ENCODE data around the gene UBA52. TPM values are rescaled to one million over a fixed set of nuclear protein-coding genes. Genes with fewer than 3 reads are reported as not detected.
A peak's percentile ranks its signal among the peaks of the same experiment; 100 is the strongest.

Gene UBA52
- total and polyA plus RNA-seq, 3 experiments from 2014 or later = 1,487 to 1,700 (median 1,684) TPM

DNA sequence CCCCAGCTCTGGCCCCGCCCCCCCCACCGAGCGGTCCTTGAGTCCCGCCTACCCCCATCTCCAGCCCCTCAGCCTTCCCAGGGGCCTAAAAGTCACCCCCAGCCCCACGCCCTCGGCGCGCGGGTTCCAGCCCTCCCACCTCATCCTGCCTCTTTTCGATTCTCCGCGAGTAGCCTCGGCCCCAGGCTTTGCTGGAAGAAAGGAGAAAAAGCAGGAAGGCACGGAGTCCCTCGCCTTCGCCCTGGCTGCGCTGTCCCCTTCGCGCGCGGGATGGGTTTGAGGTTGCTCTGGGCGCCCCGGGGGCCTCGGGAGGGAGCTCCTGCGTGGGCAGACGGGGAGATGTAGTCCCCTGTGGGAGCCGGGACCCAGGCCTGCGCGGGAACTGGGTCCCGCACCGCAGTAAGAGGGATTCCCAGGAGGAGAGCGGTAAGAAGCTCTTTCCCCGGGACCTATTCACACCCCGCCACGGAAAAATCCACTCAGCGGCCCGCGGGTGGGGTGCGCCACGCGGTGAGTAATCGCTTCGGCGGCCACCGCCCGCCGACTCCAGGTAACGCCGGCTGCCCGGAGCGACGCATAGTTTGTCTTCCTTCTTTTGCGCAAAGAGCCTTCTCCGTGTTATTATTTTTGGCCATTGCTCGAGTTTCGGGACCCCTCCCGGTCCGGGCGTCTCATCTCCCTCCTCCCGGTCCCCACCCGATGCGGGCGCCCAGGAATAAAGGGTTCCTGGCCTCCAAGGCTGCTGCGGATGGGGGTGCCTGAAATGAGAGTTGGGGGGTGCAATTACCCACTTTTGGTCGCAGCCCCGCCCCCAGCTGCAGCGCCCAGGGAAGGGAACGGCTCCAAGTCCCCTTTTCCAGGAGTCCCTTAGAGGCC is 35.8 kb downstream of the UBA52 start:
- Histone ChIP-seq H3K9me3 (ENCODE audit: low read length) (no peaks in the 10 kb centered on the region), H3K4me3 (ENCODE audit: low read length) (no peak overlapping the region), H3K36me3 (ENCODE audit: insufficient read depth, low read length) (no peaks in the 10 kb centered on the region), H3K27me3 (ENCODE audit: insufficient read depth, low read length, poor library complexity, severe bottlenecking) (peaks cover 72% of the 10 kb centered on the region), H3K27ac (ENCODE audit: low read depth, low read length) (no peak overlapping the region), H3K4me1 (ENCODE audit: insufficient read depth, low read length) (peaks cover 17% of the 10 kb centered on the region)
- ChIA-PET CTCF (interaction anchor here (1.0 to 1.2 kb wide), 2 partner anchors 15 to 240 kb away, joined by 3 to 4 read pairs; no protein-coding TSS in a partner anchor), POLR2A (interaction anchor here (0.8 kb wide), 1 partner anchor 17 kb away, joined by 3 read pairs; no protein-coding TSS in a partner anchor)
- Mint-ChIP-seq H3K27me3 (peaks cover 52 to 65% of the 10 kb centered on the region in 2 donors), H3K4me1 (peaks cover 16 to 44% (median 20%) of the 10 kb centered on the region in 3 donors), H3K36me3 (peaks cover 0 to 1% (median 0%) of the 10 kb centered on the region in 3 donors), H3K4me3 (peak overlapping the region in 3 of 7 donors; percentile 8 to 35 (median 32)), H3K27ac (no peak overlapping the region), H3K9me3 (no peaks in the 10 kb centered on the region)
- DNase-seq = no peak

DNA sequence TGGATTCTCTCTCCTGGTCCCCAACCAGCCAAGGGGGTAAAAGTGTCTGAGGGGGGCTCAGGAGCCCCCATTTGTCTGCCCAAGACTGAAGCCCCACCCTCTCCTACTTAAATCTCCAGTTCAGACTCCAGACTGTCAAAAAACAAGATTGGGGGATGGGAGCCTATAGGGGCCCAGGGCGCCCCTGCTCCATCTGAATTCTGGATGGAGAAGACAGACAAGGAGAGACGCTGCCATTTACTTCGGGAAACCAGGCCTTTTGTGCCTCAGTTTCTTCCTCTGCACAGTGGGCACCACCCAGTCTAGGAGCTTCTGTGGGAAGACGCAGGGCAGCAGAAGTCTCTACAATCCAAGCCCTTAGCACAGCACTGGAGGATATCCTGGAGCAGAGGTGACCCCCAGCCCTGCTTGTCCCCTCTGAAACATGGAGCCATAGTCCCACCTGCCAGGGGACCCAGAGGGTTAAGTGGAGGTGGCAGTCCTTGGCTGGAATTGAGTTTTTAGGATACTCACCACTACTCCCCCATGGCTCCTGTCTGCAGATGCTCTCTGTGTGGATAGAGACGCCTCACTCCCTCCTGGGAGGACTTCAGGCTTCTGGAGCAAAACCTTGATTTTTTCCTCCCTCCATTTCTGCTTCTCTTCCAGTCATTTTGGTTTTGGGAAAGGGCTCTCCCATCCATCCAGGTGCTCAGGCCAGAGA is 36.6 kb downstream of the UBA52 start:
- Histone ChIP-seq H3K27me3 (ENCODE audit: insufficient read depth, low read length, poor library complexity, severe bottlenecking) (peaks cover 75% of the 10 kb centered on the region), H3K36me3 (ENCODE audit: insufficient read depth, low read length) (no peaks in the 10 kb centered on the region), H3K4me3 (ENCODE audit: low read length) (no peak overlapping the region), H3K4me1 (ENCODE audit: insufficient read depth, low read length) (peaks cover 22% of the 10 kb centered on the region), H3K9me3 (ENCODE audit: low read length) (no peaks in the 10 kb centered on the region), H3K27ac (ENCODE audit: low read depth, low read length) (no peak overlapping the region)
- peaks cover 0 to 1% (median 0%) of the 10 kb centered on the region in 3 donors for H3K36me3 Mint-ChIP-seq
- peaks cover 16 to 44% (median 24%) of the 10 kb centered on the region in 3 donors for H3K4me1 Mint-ChIP-seq
- H3K4me3 Mint-ChIP-seq = peak overlapping the region in 2 of 7 donors; percentile 2 to 40
- peaks cover 56 to 62% of the 10 kb centered on the region in 2 donors for H3K27me3 Mint-ChIP-seq
- DNase-seq = no peak
- no peak overlapping the region for H3K27ac Mint-ChIP-seq
- ChIA-PET POLR2A (no interaction called here), CTCF (interaction anchor here (1.2 kb wide), 1 partner anchor 239 kb away, joined by 4 read pairs; no protein-coding TSS in a partner anchor)
- H3K9me3 Mint-ChIP-seq = no peaks in the 10 kb centered on the region

DNA sequence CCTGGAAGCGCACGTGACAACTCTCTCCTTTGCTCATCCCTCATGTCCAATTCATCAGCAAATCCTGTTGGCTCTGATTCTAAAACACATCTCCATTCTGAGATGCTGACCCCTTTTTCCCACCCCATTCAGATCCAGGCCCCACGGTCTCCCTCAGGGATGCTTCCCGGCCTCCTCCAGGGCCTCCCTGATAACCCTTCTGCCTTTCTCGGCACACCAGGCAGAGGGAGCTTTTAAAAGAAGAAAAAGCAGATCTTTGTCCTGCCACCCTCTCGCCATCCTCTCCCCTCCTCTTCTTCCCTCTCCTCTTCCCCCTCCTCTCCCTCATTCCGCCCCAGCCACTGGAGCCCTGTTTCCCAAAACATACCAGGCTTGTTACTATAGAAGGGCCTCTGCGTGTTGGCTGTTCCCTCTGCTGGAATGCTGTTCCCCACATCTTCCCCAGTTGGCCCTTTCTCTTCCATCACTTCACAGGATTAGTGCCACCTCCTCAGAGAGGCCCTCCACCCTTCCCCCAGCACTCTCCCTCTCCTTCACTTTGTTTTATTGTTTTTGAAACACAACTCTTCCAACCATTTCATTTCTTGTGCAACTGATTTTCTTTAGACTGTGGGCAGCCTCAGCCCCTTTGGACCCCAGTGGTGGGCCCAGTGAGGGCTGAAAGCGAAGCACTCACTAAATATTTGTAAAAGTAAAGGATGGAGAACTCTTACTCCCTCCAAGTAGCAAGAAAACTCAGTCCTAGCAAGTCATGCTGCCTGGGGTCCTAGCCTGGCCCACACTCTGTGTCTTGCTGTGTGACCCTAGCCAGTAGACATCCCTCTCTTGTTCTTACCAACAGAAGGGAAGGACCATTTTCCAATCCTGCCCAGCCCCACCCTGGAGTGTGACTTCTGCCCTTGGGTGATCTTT is 37.4 kb downstream of the UBA52 start:
- H3K4me3 ChIP-seq (ENCODE audit: low read length) = no peak overlapping the region
- H3K27me3 ChIP-seq (ENCODE audit: insufficient read depth, low read length, poor library complexity, severe bottlenecking) = peaks cover 80% of the 10 kb centered on the region
- H3K36me3 ChIP-seq (ENCODE audit: insufficient read depth, low read length) = no peaks in the 10 kb centered on the region
- H3K9me3 ChIP-seq (ENCODE audit: low read length) = no peaks in the 10 kb centered on the region
- Mint-ChIP-seq H3K36me3 (peaks cover 0 to 1% (median 0%) of the 10 kb centered on the region in 3 donors), H3K27ac (no peak overlapping the region), H3K27me3 (peaks cover 60 to 67% of the 10 kb centered on the region in 2 donors), H3K4me3 (peak overlapping the region in 3 of 7 donors; percentile 2 to 40 (median 14)), H3K4me1 (peaks cover 18 to 49% (median 25%) of the 10 kb centered on the region in 3 donors), H3K9me3 (no peaks in the 10 kb centered on the region)
- CTCF ChIA-PET = interaction anchor here (1.0 kb wide), 1 partner anchor 37 kb away, joined by 3 read pairs; the partner anchor contains the start of gene UBA52
- POLR2A ChIA-PET = no interaction called here
- H3K4me1 ChIP-seq (ENCODE audit: insufficient read depth, low read length) = peaks cover 24% of the 10 kb centered on the region
- DNase-seq = no peak
- no peak overlapping the region for H3K27ac ChIP-seq (ENCODE audit: low read depth, low read length)

DNA sequence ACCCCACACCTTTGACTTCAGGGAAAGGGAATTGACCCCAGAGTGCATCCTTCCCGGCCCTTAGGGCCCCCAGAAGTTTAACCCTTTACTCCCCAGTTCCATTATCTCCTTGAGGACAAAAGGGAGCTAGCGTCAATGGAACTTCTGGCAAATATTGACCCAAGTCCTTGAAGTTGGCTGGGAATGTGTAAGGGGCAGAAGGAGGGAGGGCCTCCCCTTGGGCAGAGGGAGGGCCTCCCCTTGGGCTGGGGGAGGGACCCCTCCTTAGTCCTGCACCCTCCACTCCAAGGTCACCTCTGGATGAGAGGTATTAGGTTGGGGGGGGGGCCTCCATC is 38.0 kb downstream of the UBA52 start:
- peaks cover 81% of the 10 kb centered on the region for H3K27me3 ChIP-seq (ENCODE audit: insufficient read depth, low read length, poor library complexity, severe bottlenecking)
- Mint-ChIP-seq H3K4me3 (no peak overlapping the region), H3K27me3 (peaks cover 62 to 69% of the 10 kb centered on the region in 2 donors), H3K9me3 (no peaks in the 10 kb centered on the region), H3K36me3 (peaks cover 0 to 1% (median 0%) of the 10 kb centered on the region in 3 donors), H3K4me1 (peaks cover 21 to 53% (median 25%) of the 10 kb centered on the region in 3 donors), H3K27ac (no peak overlapping the region)
- no peaks in the 10 kb centered on the region for H3K9me3 ChIP-seq (ENCODE audit: low read length)
- POLR2A ChIA-PET = no interaction called here
- H3K4me1 ChIP-seq (ENCODE audit: insufficient read depth, low read length) = peaks cover 24% of the 10 kb centered on the region
- no peaks in the 10 kb centered on the region for H3K36me3 ChIP-seq (ENCODE audit: insufficient read depth, low read length)
- CTCF ChIA-PET = interaction anchor here (1.0 kb wide), 1 partner anchor 37 kb away, joined by 3 read pairs; the partner anchor contains the start of gene UBA52
- no peak overlapping the region for H3K27ac ChIP-seq (ENCODE audit: low read depth, low read length)
- no peak overlapping the region for H3K4me3 ChIP-seq (ENCODE audit: low read length)
- no peak for DNase-seq

DNA sequence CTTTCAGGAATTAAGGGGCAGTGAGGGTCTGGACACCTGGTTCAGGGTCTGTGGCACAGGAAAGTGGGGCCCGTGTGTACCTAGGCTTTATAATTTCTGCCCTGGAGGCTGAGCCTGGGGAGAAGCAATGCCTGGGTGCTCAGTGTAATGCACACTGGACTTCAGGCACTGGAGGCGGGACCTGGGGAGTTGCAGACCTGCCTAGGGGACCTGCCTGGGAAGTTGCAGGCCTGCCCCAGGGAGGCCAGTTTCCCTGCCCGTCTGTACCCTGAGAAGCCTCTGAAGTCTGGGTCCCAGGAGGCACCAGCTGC is 38.5 kb downstream of the UBA52 start:
- H3K27me3 Mint-ChIP-seq = peaks cover 62 to 69% of the 10 kb centered on the region in 2 donors
- no peak for DNase-seq
- no peak overlapping the region for H3K27ac Mint-ChIP-seq
- H3K4me3 ChIP-seq (ENCODE audit: low read length) = no peak overlapping the region
- H3K36me3 ChIP-seq (ENCODE audit: insufficient read depth, low read length) = no peaks in the 10 kb centered on the region
- H3K9me3 ChIP-seq (ENCODE audit: low read length) = no peaks in the 10 kb centered on the region
- ChIA-PET CTCF (interaction anchor here (1.0 kb wide), 1 partner anchor 38 kb away, joined by 3 read pairs; the partner anchor contains the start of gene UBA52), POLR2A (no interaction called here)
- peaks cover 21 to 52% (median 24%) of the 10 kb centered on the region in 3 donors for H3K4me1 Mint-ChIP-seq
- peak overlapping the region in 1 of 7 donors; percentile 48 for H3K4me3 Mint-ChIP-seq
- no peak overlapping the region for H3K27ac ChIP-seq (ENCODE audit: low read depth, low read length)
- H3K36me3 Mint-ChIP-seq = peaks cover 0 to 1% (median 0%) of the 10 kb centered on the region in 3 donors
- H3K4me1 ChIP-seq (ENCODE audit: insufficient read depth, low read length) = peaks cover 24% of the 10 kb centered on the region
- H3K27me3 ChIP-seq (ENCODE audit: insufficient read depth, low read length, poor library complexity, severe bottlenecking) = peaks cover 77% of the 10 kb centered on the region
- no peaks in the 10 kb centered on the region for H3K9me3 Mint-ChIP-seq

DNA sequence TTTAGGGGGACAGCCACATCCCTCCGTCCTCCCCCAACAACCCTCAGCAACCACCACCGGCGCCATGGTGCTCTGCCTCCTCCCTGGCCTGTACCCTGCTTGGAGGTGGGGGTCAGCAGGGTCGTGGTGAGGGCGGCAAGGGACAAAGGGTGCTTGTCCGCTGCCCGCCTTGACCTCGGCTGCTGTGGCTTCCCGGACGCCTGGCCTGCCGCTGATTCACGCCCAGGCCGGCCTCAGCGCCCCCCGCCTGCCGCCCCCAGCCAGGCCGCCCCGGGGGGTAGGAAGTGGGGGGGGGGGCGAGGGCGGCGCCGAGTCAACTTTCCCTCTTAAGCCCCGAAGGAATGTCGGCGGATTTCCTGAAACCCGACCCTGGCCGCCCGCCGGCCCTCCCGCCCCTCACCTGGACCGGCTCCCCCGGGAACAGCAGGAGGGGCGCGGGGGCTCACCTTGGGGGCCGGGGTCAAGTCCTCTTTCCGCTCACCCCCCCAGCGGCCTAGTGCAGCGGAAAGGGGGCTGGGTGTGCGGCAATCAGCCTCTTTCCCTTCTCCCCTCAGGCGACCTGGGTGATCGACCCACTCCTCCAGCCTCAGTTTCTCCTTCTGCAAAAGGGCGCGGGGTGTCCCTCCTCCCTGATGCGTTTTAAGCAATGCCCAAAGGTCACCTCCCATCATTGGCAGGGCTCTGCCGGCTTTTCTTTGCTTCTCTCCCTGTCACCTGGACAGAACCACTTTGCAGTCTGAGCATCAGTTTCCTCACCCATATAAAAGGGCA is 39.1 kb downstream of the UBA52 start:
- Mint-ChIP-seq H3K4me1 (peaks cover 18 to 48% (median 20%) of the 10 kb centered on the region in 3 donors), H3K27ac (peak overlapping the region in 2 of 8 donors; percentile 56 to 79), H3K27me3 (peaks cover 61 to 68% of the 10 kb centered on the region in 2 donors), H3K9me3 (no peaks in the 10 kb centered on the region), H3K4me3 (peak overlapping the region in 5 of 7 donors; percentile 15 to 71 (median 50)), H3K36me3 (peaks cover 0 to 1% (median 0%) of the 10 kb centered on the region in 3 donors)
- no peak overlapping the region for H3K4me3 ChIP-seq (ENCODE audit: low read length)
- H3K27me3 ChIP-seq (ENCODE audit: insufficient read depth, low read length, poor library complexity, severe bottlenecking) = peaks cover 72% of the 10 kb centered on the region
- DNase-seq = no peak
- no peak overlapping the region for H3K27ac ChIP-seq (ENCODE audit: low read depth, low read length)
- H3K4me1 ChIP-seq (ENCODE audit: insufficient read depth, low read length) = peaks cover 24% of the 10 kb centered on the region
- CTCF ChIA-PET = no interaction called here
- no peaks in the 10 kb centered on the region for H3K9me3 ChIP-seq (ENCODE audit: low read length)
- H3K36me3 ChIP-seq (ENCODE audit: insufficient read depth, low read length) = no peaks in the 10 kb centered on the region
- POLR2A ChIA-PET = no interaction called here

All from CD8-positive, alpha-beta memory T cell (primary cell).